CD4-positive, alpha-beta T cell treated with Interferon alpha-2 for 1 hour (primary cell): ENCODE measurements around the gene ANAPC5.
A peak's percentile ranks its signal among the peaks of the same experiment; 100 is the strongest.
"Not testable (repeated sequence)": the region's sequence is repeated elsewhere in the genome, so short reads cannot be mapped to it uniquely, and the experiment has no call there.

Source experiments
- DNase-seq, 2 donors: peaks; one replicate each; pipeline ENCODE4 v3.0.0-alpha.2; 2020 to 2022

The ANAPC5 gene

GRCh38 chr12:121307397-121307796, 44.8 kb downstream of the ANAPC5 start:
- DNase-seq, result not testable (repeated sequence)

GRCh38 chr12:121304306-121304705, 47.9 kb downstream of the ANAPC5 start:
- no peak for DNase-seq

- DNase-seq, result peak in 1 of 2 donors; percentile 11
Observed at GRCh38 chr12:121301876-121302275, 50.3 kb downstream of the ANAPC5 start.

GRCh38 chr12:121300083-121300819, 52.0 kb downstream of the ANAPC5 start:
- no peak for DNase-seq

DNA sequence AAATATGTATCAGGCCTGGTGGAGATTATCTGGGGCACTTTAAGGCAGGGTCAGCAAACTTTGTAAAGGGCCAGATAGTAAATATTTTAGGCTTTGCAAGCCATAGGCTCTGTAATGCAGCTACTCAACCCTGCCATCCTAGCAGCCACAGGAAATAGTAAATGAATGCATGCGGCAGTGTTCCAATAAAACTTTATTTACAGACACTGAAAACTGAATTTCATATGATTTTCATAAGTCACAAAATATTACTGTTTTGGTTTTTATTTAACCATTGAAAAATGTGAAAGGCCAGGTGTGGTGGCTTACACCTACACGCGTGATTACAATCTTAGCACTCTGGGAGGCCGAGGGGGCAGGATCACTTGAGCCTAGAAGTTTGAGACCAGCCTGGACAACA, 52.5 kb downstream of the ANAPC5 start:
- no peak for DNase-seq

DNA sequence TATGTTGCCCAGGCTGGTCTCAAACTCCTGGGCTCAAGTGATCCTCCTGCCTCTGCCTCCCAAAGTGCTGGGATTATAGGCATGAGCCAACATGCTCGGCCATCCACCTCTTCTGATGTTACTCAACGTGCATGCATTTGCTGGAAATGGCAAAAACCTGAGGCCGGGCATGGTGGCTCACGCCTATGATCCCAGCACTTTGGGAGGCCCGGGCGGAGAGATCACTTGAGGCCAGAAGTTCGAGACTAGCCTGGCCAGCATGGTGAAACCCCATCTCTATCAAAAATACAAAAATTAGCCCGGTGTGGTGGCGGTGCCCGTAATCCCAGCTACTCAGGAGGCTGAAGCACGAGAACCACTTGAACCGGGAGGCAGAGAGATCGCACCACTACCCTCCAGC, 53.8 kb downstream of the ANAPC5 start:
- not testable (repeated sequence) for DNase-seq

DNA sequence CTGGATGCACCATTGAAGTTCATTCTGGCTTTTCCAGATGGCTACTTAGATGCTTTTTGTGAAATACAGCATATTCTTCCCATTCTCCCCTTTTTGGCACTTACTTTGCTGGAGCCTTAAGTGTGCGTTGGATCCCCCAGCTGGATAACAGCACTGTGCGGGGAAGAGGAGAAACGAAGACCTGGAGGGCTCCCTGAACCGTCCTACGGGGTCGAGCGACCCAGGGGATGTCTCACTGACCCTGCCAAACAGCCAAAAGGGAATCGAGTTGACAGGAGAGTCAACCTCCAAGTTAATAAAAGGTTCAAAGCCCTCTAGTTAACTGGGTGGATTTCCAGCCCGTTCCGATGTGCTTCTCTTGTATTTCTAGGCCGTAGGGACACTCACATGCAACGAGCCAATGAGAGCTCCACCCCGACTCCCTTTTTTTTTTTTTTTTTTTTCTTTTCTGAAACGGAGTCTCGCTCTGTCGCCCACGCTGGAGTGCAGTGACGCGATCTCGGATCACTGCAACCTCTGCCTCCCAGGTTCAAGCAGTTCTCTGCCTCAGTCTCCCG, 54.7 kb downstream of the ANAPC5 start:
- peak in 1 of 2 donors; percentile 19 for DNase-seq

DNA sequence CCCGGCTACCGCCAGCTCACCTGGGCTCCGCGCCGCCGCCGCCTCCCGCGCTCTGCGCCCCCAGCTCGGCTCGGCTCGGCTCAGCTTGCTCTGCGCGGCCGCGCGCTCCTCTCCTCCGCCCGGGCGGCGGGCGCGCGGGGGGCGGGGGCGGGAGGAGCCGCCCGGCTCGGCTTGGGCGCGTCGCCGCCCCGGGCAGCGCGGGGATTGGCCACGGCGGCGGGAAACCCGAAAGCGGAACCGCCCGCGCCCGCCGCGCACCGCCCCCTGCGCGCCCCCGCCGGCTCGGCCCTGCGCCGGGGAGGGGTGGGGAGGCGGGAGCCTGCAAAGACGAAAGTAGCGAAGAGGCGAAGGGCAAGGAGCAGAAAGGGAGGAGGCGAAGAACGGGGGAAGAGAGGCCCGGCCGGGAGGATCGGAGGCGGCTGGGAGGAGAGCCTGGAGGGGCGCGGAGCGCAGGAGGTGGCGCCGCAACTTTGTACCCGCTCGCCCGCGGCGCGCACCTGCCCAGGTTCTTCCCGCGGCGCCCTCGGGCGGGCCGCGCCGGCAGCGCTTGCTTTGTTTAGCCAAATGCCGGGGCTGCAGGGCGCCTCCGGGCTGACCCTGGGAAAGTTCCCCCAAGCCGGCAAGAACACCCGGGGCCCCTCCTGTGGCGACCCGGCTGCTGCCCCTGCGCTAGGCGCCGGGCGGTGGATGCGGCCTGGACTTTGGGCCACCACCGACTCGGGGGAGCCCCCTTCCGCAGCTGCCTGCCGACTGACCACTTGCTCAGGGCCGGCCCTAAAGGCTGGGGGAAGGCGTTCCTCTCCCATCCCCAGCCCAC, 55.4 kb downstream of the ANAPC5 start, which contains the start of gene CAMKK2:
Gene CAMKK2 (minus strand): TSS at position 92 of the 817 bp plus-strand sequence. CDS start 22,183 bp downstream, outside the sequence.
- peak; percentile 84 to 92 for DNase-seq

DNA sequence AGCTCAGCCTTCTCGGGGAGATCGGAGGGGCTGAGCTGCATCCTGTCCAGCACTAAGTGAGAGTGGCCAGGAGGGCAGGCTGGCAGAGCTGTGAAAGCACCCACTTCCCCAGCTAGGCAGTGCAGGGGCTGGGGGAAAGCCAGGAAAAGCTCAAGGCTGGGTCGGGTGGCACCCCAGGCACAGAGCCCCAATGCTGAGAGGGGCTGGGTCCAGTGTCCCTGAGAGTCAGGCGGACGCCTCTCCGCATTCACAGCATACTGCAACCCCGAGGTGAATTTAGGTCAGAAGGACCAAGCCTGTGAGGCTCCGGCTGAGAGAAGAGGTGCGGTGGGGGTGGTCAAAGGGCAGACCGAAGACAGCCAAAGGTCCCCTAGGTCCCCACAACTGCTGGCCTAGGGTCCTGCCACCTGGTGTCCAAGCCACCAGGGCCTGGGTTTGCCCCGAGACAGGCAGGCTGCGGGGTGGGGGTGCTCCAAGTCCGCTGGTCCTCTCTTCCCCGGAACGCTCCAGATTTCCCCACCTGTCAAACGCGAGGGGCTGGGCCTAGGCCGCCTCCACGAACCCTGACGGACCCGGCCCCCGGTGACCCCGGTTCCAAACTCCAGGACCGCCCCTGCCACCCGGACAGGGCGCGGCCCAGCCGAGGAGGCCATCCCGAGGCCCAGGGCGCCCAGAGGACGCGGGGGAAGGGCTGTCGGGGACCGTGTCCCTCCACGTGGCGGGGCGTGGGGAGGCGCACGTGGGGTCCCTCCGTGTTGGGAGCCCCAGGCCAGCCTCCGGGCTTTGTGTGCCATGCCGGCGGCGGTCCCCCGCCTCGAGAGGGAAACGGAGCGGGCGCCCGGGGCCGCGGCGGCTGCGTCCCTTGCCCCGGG, 56.2 kb downstream of the ANAPC5 start:
- DNase-seq, result peak in 1 of 2 donors; percentile 16

DNA sequence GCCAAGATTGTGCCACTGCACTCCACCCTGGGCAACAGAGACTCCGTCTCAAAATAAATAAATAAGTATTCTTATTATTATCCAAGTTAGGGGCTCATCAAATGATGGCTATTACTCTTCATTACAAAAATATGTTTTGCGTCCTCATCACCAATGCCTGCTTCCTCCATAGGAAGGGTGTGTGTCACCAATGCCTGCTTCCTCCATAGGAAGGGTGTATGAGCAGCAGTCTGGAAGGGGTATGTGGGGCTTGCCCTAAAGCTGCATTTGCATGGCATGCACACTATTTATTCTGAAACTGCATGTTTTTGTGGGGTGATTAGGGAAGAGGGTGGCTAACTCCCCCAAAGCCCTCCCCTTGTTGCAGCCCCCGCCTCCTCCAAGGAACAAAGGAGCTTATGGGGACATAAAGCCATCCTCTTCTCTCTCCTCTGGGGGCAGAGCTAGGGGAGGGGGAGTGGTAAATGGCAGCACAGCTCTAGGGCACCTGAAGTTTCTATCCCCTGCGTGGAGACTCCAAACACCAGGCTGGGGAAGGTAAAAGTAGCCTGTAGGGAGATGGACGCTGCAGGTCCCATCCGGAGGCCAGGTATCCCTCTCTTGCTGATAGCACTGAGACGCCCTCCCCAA, 57.0 kb downstream of the ANAPC5 start:
- no peak for DNase-seq

DNA sequence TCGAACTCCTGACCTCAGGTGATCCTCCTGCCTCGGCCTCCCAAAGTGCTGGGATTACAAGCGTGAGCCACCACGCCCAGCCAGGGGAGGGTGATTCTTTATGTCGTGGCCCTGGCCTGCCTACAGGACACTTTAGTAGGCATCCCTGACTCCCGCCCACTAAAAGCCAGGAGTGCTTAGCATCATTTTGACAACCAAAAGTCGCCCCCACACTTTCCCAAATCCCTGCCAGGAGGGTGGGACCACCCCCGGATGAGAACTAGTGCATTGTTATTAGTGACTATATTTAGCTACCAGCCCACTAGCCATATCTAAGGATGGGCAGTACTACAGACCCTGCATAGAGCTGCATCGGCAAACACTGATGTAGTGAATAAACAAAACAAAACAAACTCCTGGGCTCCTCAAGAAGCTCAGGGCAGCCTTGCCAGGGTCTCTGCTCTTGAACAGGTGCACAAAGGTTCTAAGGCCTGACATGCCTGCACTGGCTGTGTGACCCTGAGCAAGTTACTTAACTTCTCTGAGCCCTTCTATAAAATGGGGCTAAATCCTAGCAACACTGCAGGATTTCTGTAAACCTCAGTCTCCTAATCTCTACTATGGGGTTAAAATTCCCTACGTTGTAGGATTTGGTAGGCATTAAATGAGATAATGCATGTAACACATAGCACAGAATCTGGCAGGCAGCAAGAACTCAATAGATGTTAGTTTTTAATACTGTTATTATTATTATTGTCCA, 57.9 kb downstream of the ANAPC5 start:
- DNase-seq, result no peak

DNA sequence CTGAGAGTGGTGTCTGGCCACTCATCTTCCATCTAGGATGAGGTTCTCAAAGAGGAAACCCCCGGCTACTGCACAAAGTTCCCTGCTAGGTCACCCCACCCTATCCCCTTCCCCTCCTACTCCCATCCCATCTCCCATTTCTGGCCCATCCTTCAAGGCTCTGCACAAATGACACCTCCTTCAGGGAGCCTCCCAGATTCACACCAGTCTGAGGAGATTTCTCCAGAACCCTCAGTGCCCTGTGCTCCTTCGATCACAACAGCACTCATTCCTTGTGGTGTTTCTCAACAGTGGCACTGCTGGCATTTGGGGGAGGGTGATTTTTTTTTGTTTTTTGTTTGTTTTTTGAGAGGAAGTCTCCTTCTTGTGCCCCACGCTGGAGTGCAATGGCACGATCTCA, 58.6 kb downstream of the ANAPC5 start:
- no peak for DNase-seq

DNA sequence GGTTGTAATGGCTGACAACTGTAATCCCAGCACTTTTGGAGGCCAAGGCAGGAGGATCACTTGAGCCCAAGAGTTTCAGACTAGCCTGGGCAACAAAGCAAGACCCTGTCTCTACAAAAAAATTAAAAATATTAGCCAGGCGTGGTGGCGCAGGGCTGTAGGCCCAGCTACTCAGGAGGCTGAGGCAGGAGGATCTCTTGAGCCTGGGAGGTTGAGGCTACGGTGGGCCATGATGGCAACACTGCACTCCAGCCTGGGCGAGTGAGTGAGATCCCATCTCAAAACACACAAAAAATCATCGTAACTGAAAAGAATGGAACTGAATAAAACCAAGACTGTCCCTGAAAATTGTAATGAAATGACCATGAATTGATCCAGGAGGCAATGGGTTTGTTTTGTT, 61.8 kb downstream of the ANAPC5 start:
- no peak for DNase-seq

- no peak for DNase-seq
Observed at GRCh38 chr12:121289962-121290361, 62.2 kb downstream of the ANAPC5 start.

DNA sequence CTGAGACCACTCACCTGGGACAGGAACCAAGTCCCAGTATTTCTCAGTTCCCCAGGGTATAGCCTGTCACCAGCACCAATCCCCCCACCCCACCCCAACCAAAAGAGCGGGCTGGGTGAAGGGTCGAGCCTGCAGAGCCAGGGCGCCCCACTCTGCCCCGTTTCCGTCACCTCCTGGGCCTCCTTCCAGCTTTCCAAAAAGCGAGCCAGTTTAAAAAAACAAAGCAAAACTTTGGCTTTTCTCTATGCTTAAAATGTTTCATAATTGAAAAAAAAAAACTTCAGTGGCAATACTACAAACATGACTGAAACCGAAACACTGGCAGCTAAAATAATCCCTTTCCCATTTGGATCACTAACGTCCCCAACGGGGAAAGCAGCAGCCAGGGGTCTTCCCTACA, 63.2 kb downstream of the ANAPC5 start:
- no peak for DNase-seq

- DNase-seq, result no peak
Observed at GRCh38 chr12:121288158-121288845, 63.9 kb downstream of the ANAPC5 start.

DNA sequence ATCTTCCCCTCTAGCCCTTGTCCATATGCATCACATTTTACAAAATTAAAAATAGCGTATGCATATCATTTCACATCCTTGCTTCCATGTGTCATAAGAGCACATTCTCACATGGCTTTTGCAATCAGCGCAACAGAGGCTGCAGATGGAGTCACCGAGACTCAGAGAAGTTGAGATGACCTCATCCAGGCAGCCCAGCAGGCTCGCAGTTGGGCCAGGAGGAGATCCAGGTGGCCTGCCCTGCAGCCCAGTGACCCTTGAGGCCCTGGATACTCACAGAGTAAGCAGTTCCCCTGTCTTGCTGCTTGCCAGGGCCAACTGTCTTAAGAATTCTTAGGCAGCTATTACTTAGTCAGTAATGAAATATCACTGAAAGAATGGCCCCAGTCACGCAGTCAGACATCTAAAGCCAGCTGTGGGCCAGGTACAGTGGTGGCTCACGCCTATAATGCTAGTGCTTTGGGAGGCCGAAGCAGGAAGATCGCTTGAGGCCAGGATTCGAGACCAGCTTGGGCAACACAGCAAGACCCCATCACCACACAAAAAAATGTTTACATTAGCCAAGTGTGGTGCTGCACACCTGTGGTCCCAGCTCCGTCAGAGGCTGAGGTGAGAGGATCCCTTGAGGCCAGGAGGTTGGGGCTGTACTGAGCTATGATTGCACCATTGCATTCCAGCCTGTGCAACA, 64.8 kb downstream of the ANAPC5 start:
- peak in 1 of 2 donors; percentile 17 for DNase-seq

GRCh38 chr12:121285856-121286255, 66.4 kb downstream of the ANAPC5 start:
- no peak for DNase-seq

DNA sequence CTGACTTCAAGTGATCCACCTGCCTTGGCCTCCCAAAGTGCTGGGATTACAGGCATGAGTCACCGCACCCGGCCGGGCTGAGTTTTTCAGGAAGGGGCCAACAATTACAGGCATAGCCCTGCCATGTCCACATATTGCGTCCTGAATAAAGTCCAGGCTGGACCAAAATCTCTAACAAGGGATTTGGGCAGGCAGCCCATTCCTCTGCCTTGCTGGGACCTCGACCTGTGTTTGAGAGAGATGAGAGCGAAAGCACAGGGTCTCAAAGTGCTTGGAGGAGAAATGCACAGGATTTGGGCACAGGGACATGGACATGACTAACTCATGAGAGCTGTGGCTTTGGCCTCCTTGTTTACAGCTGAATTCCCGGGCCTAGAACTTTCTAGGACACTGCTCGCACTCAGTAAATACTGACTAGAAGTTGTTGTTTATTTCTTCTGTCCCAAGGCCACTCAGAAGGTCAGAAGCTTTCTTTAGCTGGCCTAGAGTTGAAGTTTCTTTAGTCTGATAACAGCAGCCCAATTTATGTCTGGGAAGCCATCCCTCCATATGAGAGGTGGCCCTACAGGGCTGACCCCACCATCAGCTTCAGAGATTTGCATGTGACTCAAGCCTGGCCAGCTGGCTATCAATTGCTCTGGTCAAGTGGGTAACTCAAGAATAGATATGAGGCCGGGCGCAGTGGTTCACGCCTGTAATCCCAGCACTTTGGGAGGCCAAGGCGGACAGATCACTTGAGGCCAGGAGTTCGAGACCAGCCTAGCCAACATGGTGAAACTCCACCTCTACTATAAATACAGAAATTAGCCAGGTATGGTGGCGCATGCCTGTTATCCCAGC, 67.4 kb downstream of the ANAPC5 start:
- DNase-seq, result no peak
